Effector memory CD8-positive, alpha-beta T cell (primary cell): Measurements from ENCODE around the gene PRSS8.
"Not testable (repeated sequence)": the region's sequence is repeated elsewhere in the genome, so short reads cannot be mapped to it uniquely, and the experiment has no call there.

ENCODE experiments used
- ATAC-seq: fragments of 150-1000 bp; cut with Tn5 transposase; replicated peaks from 2 replicates; pipeline ENCODE4 v1.10.0; 2021; ENCODE audit warnings: mild to moderate bottlenecking, moderate library complexity
- DNase-seq, 3 experiments: peaks; one replicate each; pipeline ENCODE4 v3.0.0; 2021
- H3K27ac Mint-ChIP-seq, 2 donors: one replicate each; pipeline ENCODE4 v1.8.0; 2022; ENCODE audit warnings: mild to moderate bottlenecking in 2 of 2, mixed read lengths in 2 of 2, moderate library complexity in 2 of 2
- H3K27me3 Mint-ChIP-seq, 2 donors: one replicate each; pipeline ENCODE4 v1.8.0; 2022; ENCODE audit warnings: mixed read lengths in 2 of 2
- H3K36me3 Mint-ChIP-seq: one replicate; pipeline ENCODE4 v1.8.0; 2022; ENCODE audit warnings: mild to moderate bottlenecking, moderate library complexity, mixed read lengths; ENCODE audit not compliant: insufficient read depth
- H3K4me1 Mint-ChIP-seq, 2 donors: one replicate each; pipeline ENCODE4 v1.8.0; 2022; ENCODE audit warnings: low read depth in 2 of 2, mixed read lengths in 2 of 2
- H3K4me3 Mint-ChIP-seq, 2 donors: one replicate each; pipeline ENCODE4 v1.8.0; 2022; ENCODE audit warnings: mild to moderate bottlenecking in 2 of 2, mixed read lengths in 2 of 2, moderate library complexity in 2 of 2
- H3K9me3 Mint-ChIP-seq, 2 donors: one replicate each; pipeline ENCODE4 v1.8.0; 2022; ENCODE audit warnings: mixed read lengths in 2 of 2

PRSS8 gene

GRCh38 chr16:31110106-31111034 is 25.2 kb downstream of the PRSS8 start:
- H3K4me1 Mint-ChIP-seq: peaks cover 11 to 13% of the 10 kb centered on the region in 2 donors
- H3K9me3 Mint-ChIP-seq: no peaks in the 10 kb centered on the region
- ATAC-seq (no peak), DNase-seq (no peak)
- no peaks in the 10 kb centered on the region for H3K27me3 Mint-ChIP-seq
- peaks cover 18% of the 10 kb centered on the region for H3K36me3 Mint-ChIP-seq
- H3K4me3 Mint-ChIP-seq: peak overlapping the region in 1 of 2 donors; percentile 71
- H3K27ac Mint-ChIP-seq: peak overlapping the region in 1 of 2 donors; percentile 52

DNA sequence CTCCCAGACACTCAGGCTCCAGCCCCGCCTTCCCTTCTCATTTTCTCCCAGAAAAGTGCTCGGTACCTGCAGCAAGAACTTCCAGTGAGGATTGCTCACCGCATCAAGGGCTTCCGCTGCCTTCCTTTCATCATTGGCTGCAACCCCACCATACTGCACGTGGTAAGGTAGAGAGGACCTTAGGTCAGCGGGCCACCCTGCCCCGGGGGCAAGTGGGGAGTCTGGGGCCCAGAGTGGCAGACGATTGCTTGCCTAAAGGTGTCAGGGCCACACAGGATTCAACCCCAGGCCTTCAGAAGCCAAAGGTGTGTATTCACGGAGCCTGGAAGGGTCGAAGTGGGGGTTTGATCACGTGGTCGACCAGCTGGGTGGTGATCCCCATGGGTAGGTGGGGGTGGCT is 25.9 kb downstream of the PRSS8 start:
- Mint-ChIP-seq H3K27ac (peak overlapping the region; percentile 52 to 83), H3K4me3 (peak overlapping the region; percentile 71 to 80), H3K27me3 (no peaks in the 10 kb centered on the region), H3K4me1 (peaks cover 11 to 13% of the 10 kb centered on the region in 2 donors), H3K9me3 (no peaks in the 10 kb centered on the region), H3K36me3 (peaks cover 18% of the 10 kb centered on the region)
- no peak for DNase-seq
- no peak for ATAC-seq

GRCh38 chr16:31108794-31109558 is 26.6 kb downstream of the PRSS8 start:
- peaks cover 18% of the 10 kb centered on the region for H3K36me3 Mint-ChIP-seq
- H3K4me1 Mint-ChIP-seq: peaks cover 11 to 13% of the 10 kb centered on the region in 2 donors
- no peak for DNase-seq
- H3K27me3 Mint-ChIP-seq: no peaks in the 10 kb centered on the region
- no peaks in the 10 kb centered on the region for H3K9me3 Mint-ChIP-seq
- no peak for ATAC-seq
- H3K27ac Mint-ChIP-seq: peak overlapping the region; percentile 52 to 83
- H3K4me3 Mint-ChIP-seq: peak overlapping the region; percentile 86 to 88

DNA sequence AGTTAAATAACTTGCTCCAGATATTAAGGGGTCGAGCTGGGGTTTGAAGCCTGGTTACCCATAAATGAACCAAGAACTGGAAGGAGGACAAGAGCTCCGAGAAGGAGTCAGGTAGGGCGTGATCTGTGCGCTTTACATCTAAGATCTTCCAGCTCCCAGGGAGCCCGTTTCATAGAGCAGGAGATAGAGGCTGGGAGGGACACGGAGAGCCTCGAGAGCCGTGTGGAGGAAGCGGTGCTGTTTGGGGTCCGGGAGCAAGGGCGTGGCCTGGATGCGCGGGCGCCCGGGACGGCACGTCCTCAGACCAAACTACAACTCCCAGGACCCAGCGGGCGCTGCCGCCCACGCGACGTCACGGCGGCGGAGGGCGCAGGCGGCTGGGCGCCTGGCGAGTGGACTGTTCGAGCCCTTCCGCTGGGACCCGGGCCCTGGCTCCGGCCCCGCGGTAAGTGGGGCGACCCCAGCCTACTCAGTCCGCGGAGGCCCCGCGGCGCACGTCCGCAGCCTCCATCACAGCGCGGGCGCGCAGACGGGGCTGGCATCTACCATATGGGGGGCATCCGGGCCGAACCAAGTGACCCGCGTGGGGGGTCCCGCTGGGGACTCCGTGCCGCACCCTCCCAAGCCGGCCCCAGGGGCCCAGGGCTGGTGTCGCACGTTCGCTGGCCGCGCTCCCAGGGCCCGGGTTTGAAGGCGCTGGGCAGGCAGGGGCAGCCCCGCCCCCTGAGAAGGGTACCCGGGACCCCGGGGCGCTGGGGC is 27.3 kb downstream of the PRSS8 start, which contains the start of gene BCKDK:
BCKDK (plus strand) TSS at position 352 of the 759 bp plus-strand sequence. CDS start 838 bp downstream, outside the sequence.
- Mint-ChIP-seq H3K36me3 (peaks cover 18% of the 10 kb centered on the region), H3K9me3 (no peaks in the 10 kb centered on the region), H3K4me3 (peak within 1 kb of the TSS; percentile 86 to 88), H3K27ac (peak within 1 kb of the TSS; percentile 54 to 83), H3K4me1 (peaks cover 11 to 13% of the 10 kb centered on the region in 2 donors), H3K27me3 (no peaks in the 10 kb centered on the region)
- DNase-seq (peak; percentile 27 to 43 (median 32)), ATAC-seq (peak; percentile 70)

DNA sequence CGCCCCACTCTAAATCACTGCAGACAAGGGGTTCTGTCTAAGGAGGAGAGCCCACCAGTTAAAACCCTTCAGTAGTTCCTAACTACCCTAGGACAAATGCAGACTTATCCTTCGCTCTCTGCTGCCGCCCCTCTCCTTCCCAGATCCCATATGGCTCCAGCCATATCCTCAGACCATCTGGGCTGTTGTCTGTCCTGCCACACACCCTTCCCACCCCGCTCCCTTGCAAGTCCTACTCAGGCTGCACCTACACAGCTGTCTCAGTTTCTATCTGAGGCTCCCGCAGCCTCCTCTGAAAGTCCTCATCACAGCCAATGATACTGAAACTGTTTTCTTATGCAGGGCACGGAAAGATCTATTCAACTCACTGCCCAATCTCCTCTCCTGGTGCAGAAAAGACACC is 28.1 kb downstream of the PRSS8 start:
- DNase-seq (no peak), ATAC-seq (no peak)
- Mint-ChIP-seq H3K4me1 (peaks cover 11 to 13% of the 10 kb centered on the region in 2 donors), H3K4me3 (peak overlapping the region; percentile 86 to 88), H3K36me3 (peaks cover 19% of the 10 kb centered on the region), H3K27me3 (no peaks in the 10 kb centered on the region), H3K9me3 (no peaks in the 10 kb centered on the region), H3K27ac (peak overlapping the region; percentile 53 to 54)

DNA sequence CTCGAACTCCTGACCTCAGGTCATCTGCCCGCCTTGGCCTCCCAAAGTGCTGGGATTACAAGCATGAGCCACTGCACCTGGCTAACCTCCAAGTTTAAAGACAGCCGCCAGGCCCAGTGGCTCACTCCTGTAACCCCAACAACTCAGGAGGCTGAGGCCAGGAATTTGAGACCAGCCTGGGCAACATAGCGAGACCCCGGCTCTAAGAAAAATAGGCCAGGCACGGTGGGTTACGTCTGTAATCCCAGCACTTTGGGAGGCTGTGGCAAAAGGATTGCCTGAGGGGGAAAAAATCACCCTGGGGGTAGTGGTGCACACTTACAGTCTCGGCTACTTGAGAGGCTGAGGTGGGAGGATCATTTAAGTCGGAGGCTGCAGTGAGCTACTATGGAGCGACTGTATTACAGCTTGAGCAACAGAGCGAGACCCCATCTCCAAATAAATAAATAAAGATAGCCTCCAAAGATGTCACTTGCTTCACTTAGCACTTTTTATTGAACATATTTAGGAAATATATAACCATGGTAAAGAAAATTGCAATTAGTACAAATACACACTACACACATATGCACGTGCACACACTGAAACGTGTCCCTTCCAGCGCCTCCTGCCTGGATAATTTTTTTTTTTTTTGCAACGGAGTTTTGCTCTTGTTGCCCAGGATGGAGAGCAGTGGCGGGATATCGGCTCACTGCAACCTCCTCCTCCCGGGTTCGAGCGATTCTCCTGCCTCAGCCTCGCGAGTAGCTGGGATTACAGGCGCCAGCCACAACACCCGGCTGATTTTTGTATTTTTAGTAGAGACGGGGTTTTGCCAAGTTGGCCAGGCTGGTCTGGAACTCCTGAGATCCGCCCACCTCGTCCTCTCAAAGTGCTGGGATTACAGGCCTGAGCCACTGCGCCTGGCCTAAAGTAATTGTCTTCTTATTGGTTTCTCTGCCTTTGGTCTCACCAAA is 28.7 kb downstream of the PRSS8 start:
- DNase-seq (no peak), ATAC-seq (no peak)
- H3K27me3 Mint-ChIP-seq: no peaks in the 10 kb centered on the region
- peaks cover 14% of the 10 kb centered on the region for H3K36me3 Mint-ChIP-seq
- peak overlapping the region; percentile 53 to 54 for H3K27ac Mint-ChIP-seq
- H3K9me3 Mint-ChIP-seq: no peaks in the 10 kb centered on the region
- no peak overlapping the region for H3K4me3 Mint-ChIP-seq
- peaks cover 11 to 13% of the 10 kb centered on the region in 2 donors for H3K4me1 Mint-ChIP-seq

GRCh38 chr16:31105677-31106213 is 29.8 kb downstream of the PRSS8 start:
- Mint-ChIP-seq H3K27ac (peak overlapping the region in 1 of 2 donors; percentile 44), H3K4me1 (peaks cover 11 to 13% of the 10 kb centered on the region in 2 donors), H3K9me3 (no peaks in the 10 kb centered on the region), H3K4me3 (no peak overlapping the region), H3K27me3 (no peaks in the 10 kb centered on the region), H3K36me3 (peaks cover 9% of the 10 kb centered on the region)
- peak; percentile 80 to 81 (median 80) for DNase-seq
- peak; percentile 82 for ATAC-seq

DNA sequence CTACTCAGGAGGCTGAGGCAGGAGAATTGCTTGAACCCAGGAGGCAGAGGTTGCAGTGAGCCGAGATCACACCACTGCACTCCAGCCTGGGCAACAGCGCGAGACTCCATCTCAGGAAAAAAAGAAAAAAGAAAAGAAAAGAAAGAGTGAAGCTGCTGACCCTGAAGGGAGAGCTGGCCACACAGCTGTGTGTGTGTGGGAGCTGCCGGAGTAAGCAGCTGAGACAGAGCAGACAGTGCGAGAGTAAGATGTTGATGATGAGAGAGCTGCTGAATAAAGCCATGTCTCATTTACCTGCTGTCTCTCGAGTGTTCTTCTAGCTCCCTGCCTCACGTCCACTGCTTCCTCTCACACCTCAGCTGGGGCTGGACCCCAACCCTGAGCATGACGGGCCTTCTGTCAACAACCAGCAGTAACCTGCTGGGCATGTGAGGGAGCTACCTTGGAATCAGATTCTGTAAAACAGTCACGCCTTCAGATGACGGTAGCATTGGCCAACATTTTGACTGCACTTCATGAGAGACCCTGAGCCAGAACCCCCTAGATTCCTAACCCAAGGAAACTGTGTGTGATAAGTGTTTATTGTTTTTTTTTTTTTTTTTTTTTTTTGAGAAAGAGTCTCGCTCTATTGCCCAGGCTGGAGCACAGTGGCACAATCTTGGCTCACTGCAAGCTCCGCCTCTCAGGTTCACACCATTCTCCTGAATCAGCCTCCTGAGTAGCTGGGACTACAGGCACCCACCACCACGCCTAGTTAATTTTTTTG is 34.5 kb downstream of the PRSS8 start:
- not testable (repeated sequence) for DNase-seq, H3K27me3 Mint-ChIP-seq, H3K4me3 Mint-ChIP-seq, H3K9me3 Mint-ChIP-seq, ATAC-seq, H3K4me1 Mint-ChIP-seq, H3K27ac Mint-ChIP-seq
- H3K36me3 Mint-ChIP-seq: peaks cover 14% of the 10 kb centered on the region

- no peaks in the 10 kb centered on the region for H3K27me3 Mint-ChIP-seq
- ATAC-seq: no peak
- no peak overlapping the region for H3K4me3 Mint-ChIP-seq
- H3K4me1 Mint-ChIP-seq: peaks cover 7 to 9% of the 10 kb centered on the region in 2 donors
- no peak overlapping the region for H3K27ac Mint-ChIP-seq
- no peaks in the 10 kb centered on the region for H3K9me3 Mint-ChIP-seq
- H3K36me3 Mint-ChIP-seq: peaks cover 19% of the 10 kb centered on the region
- DNase-seq: no peak
These were observed 35.5 kb downstream of the PRSS8 start for GRCh38 chr16:31099860-31100638.

DNA sequence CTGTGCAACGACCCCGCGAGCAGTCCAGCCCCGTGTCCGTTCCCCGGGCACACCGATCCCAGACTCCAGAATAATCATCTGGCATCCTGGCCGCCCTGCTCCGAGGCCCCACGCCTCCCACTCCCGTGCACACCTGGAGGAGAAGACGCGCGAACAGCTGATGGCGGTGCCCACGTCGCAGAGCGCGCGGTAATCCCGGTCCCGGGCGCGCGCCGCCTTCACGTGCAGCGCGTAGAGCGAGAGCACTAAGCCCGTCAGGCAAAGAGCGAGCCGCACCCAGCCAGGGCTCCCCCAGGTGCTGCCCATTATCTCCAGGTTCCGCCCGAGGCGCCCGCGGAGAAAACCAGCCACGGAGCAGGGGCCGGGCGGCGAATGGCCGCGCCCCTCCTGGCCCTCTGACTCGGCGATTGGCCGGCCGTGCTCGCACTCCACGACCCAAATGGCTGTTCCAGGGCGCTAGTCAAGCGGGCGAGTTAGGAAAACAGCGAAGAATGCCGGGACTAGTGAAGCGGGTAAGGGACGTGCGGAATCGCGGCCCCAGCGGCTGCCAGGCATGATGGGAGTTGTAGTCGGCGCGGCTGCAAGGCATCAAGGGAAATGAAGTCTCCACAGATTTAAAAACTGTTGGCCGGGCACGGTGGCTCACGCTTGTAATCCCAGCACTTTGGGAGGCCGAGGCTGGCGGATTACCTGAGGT is 41.0 kb downstream of the PRSS8 start, which contains the start of gene VKORC1:
VKORC1 (minus strand) TSS at position 374 of the 697 bp plus-strand sequence; CDS start at position 306, 68 bp downstream.
- no peaks in the 10 kb centered on the region for H3K9me3 Mint-ChIP-seq
- no peaks in the 10 kb centered on the region for H3K27me3 Mint-ChIP-seq
- peaks cover 37% of the 10 kb centered on the region for H3K36me3 Mint-ChIP-seq
- H3K27ac Mint-ChIP-seq: peak within 1 kb of the TSS; percentile 39 to 87
- ATAC-seq: peak; percentile 88
- peak within 1 kb of the TSS; percentile 86 to 98 for H3K4me3 Mint-ChIP-seq
- H3K4me1 Mint-ChIP-seq: peaks cover 18 to 23% of the 10 kb centered on the region in 2 donors
- DNase-seq: peak; percentile 71 to 82 (median 76)
